SK-N-SH (cell line): ENCODE results near the gene AGRP.

Source experiments
- CHD2 ChIP-seq: fragments of 150-350 bp; IDR thresholded peaks from 2 replicates; pipeline ENCODE4 v1.6.1; 2018; ENCODE audit warnings: low read length; ENCODE audit not compliant: partially characterized antibody
- CTCF ChIP-seq: fragments of 200-600 bp; sonication (generic); IDR thresholded peaks from 2 replicates; pipeline ENCODE4 v1.6.1; 2017; ENCODE audit warnings: antibody characterized with exemption, mild to moderate bottlenecking, moderate library complexity
- GABPA ChIP-seq: IDR thresholded peaks from 2 replicates; pipeline ENCODE4 v1.4.0; 2012; ENCODE audit warnings: low read depth, mild to moderate bottlenecking
- JUND ChIP-seq: IDR thresholded peaks from 2 replicates; pipeline ENCODE4 v1.4.0; 2012
- NFIC ChIP-seq: IDR thresholded peaks from 2 replicates; pipeline ENCODE4 v1.4.0; 2012; ENCODE audit warnings: borderline replicate concordance
- POLR2AphosphoS5 ChIP-seq: IDR thresholded peaks from 2 replicates; pipeline ENCODE4 v1.6.1; 2012; ENCODE audit warnings: low read depth, low read length
- RAD21 ChIP-seq: IDR thresholded peaks from 2 replicates; pipeline ENCODE4 v1.6.1; 2012; ENCODE audit warnings: mild to moderate bottlenecking, low read length
- RCOR1 ChIP-seq: fragments of 150-350 bp; IDR thresholded peaks from 2 replicates; pipeline ENCODE4 v1.6.1; 2017; ENCODE audit warnings: antibody characterized with exemption, low read length
- SMC3 ChIP-seq: IDR thresholded peaks from 2 replicates; pipeline ENCODE4 v1.6.1; 2012; ENCODE audit warnings: low read depth, low read length, improper control_type of control experiment
- USF1 ChIP-seq: IDR thresholded peaks from 2 replicates; pipeline ENCODE4 v1.4.0; 2012; ENCODE audit warnings: low read depth, borderline replicate concordance
- USF2 ChIP-seq: fragments of 150-350 bp; IDR thresholded peaks from 2 replicates; pipeline ENCODE4 v1.6.1; 2017; ENCODE audit warnings: antibody characterized with exemption, low read length, low read depth, borderline replicate concordance
- YY1 ChIP-seq: IDR thresholded peaks from 2 replicates; pipeline ENCODE4 v1.4.0; 2012; ENCODE audit warnings: low read depth, mild to moderate bottlenecking

GRCh38 chr16:67519242-67519641 lies 35.9 kb upstream of the AGRP start:
- TF ChIP-seq CHD2 = no peak
- TF ChIP-seq GABPA = no peak
- no peak for TF ChIP-seq RAD21
- no peak for TF ChIP-seq CTCF
- no peak for TF ChIP-seq JUND
- TF ChIP-seq RCOR1 = no peak
- TF ChIP-seq USF2 = no peak
- no peak for TF ChIP-seq POLR2AphosphoS5
- TF ChIP-seq YY1 = no peak
- no peak for TF ChIP-seq NFIC
- no peak for TF ChIP-seq SMC3
- TF ChIP-seq USF1 = no peak
